WTC11 (cell line): ENCODE data around the gene VWA5B1. TPM values are rescaled to one million over a fixed set of nuclear protein-coding genes. Genes with fewer than 3 reads are reported as not detected.

Experiments used
- ATAC-seq: fragments of 200-7000 bp; cut with Tn5 transposase; 2 replicates; pipeline ENCODE4 v1.10.0; 2021; ENCODE audit warnings: mild to moderate bottlenecking, moderate library complexity
- CTCF ChIA-PET: fragments of 300-600 bp; sonication (Branson Sonifier 250); formaldehyde crosslinking; loops from one replicate; lab custom pipeline; 2021; ENCODE audit warnings: antibody characterized with exemption; lab: Charles Lee
- POLR2A ChIA-PET: fragments of 350-600 bp; sonication (Branson Sonifier 250); formaldehyde crosslinking; loops from one replicate; lab custom pipeline; 2021; ENCODE audit warnings: antibody characterized with exemption; lab: Charles Lee
- DNase-seq: peaks from one replicate; pipeline ENCODE4 v3.0.0; 2021; ENCODE audit warnings: low spot score
- H3K27ac Mint-ChIP-seq: 2 replicates; pipeline ENCODE4 v1.8.0; 2021; ENCODE audit warnings: mixed read lengths
- H3K27me3 Mint-ChIP-seq: 2 replicates; pipeline ENCODE4 v1.8.0; 2021; ENCODE audit warnings: low read depth, mild to moderate bottlenecking, moderate library complexity, mixed read lengths
- H3K36me3 Mint-ChIP-seq: 2 replicates; pipeline ENCODE4 v1.8.0; 2021; ENCODE audit warnings: mixed read lengths
- H3K4me1 Mint-ChIP-seq: 2 replicates; pipeline ENCODE4 v1.8.0; 2022; ENCODE audit warnings: mixed read lengths
- H3K4me3 Mint-ChIP-seq: 2 replicates; pipeline ENCODE4 v1.8.0; 2021; ENCODE audit warnings: mild to moderate bottlenecking, moderate library complexity, mixed read lengths
- H3K9me3 Mint-ChIP-seq: 2 replicates; pipeline ENCODE4 v1.8.0; 2021; ENCODE audit warnings: mixed read lengths
- ATF1 ChIP-seq: sonication (generic); formaldehyde crosslinking; IDR thresholded peaks from 2 replicates; pipeline ENCODE4 v1.8.1; 2023; ENCODE audit warnings: mild to moderate bottlenecking, moderate library complexity, missing genetic modification reagents
- EMX1 ChIP-seq: fragments of 250-450 bp; sonication (Bioruptor Pico); IDR thresholded peaks from 2 replicates; pipeline ENCODE4 v1.8.0; 2021; ENCODE audit warnings: mild to moderate bottlenecking
- FOXP1 ChIP-seq: sonication (generic); formaldehyde crosslinking; IDR thresholded peaks from 2 replicates; pipeline ENCODE4 v1.8.0; 2022; ENCODE audit warnings: missing genetic modification reagents, mild to moderate bottlenecking, moderate library complexity, borderline replicate concordance
- HMGA2 ChIP-seq: fragments of 250-450 bp; sonication (Bioruptor Pico); IDR thresholded peaks from 2 replicates; pipeline ENCODE4 v1.4.0; 2021; ENCODE audit warnings: mild to moderate bottlenecking, moderate library complexity
- NFYB ChIP-seq: sonication (generic); formaldehyde crosslinking; conservative IDR thresholded peaks from 2 replicates; pipeline ENCODE4 v1.8.0; 2022; ENCODE audit warnings: low read depth, missing genetic modification reagents
- OVOL2 ChIP-seq: fragments of 250-450 bp; sonication (Bioruptor Pico); IDR thresholded peaks from 2 replicates; pipeline ENCODE4 v1.9.0; 2021; ENCODE audit warnings: mild to moderate bottlenecking, borderline replicate concordance
- RORB ChIP-seq: fragments of 250-450 bp; sonication (Bioruptor Pico); IDR thresholded peaks from 2 replicates; pipeline ENCODE4 v1.9.0; 2021; ENCODE audit warnings: mild to moderate bottlenecking
- TEAD4 ChIP-seq: sonication (generic); formaldehyde crosslinking; IDR thresholded peaks from 2 replicates; pipeline ENCODE4 v1.8.0; 2022; ENCODE audit warnings: mild to moderate bottlenecking, missing genetic modification reagents
- ZNF317 ChIP-seq: sonication (generic); formaldehyde crosslinking; IDR thresholded peaks from 2 replicates; pipeline ENCODE4 v1.8.1; 2023; ENCODE audit warnings: low read depth, mild to moderate bottlenecking, moderate library complexity, missing genetic modification reagents, borderline replicate concordance
- ZNF423 ChIP-seq: fragments of 250-450 bp; sonication (Bioruptor Pico); IDR thresholded peaks from 2 replicates; pipeline ENCODE4 v2.1.2; 2022; ENCODE audit warnings: mild to moderate bottlenecking, moderate library complexity
- total RNA-seq: library from RNA; stranded (reverse); gene quantifications from 3 replicates; pipeline ENCODE4 v1.2.3, GENCODE V29; 2021
- TF ChIP-seq, protein P1 (sequence below): fragments of 250-450 bp; sonication (Bioruptor Pico); IDR thresholded peaks from 2 replicates; pipeline ENCODE4 v1.9.0; 2021; ENCODE audit warnings: moderate library complexity, mild to moderate bottlenecking, inconsistent platforms, borderline replicate concordance
- TF ChIP-seq, protein P2 (sequence below): sonication (generic); formaldehyde crosslinking; IDR thresholded peaks from 2 replicates; pipeline ENCODE4 v1.8.0; 2022; ENCODE audit warnings: mild to moderate bottlenecking, missing genetic modification reagents
- TF ChIP-seq, protein P3 (sequence below): fragments of 250-450 bp; sonication (Bioruptor Pico); IDR thresholded peaks from 2 replicates; pipeline ENCODE4 v2.1.2; 2022; ENCODE audit warnings: mild to moderate bottlenecking, moderate library complexity
- TF ChIP-seq, protein P4 (sequence below): sonication (generic); formaldehyde crosslinking; IDR thresholded peaks from 2 replicates; pipeline ENCODE4 v1.8.0; 2023; ENCODE audit warnings: missing genetic modification reagents
- TF ChIP-seq, protein P5 (sequence below): sonication (generic); formaldehyde crosslinking; IDR thresholded peaks from 2 replicates; pipeline ENCODE4 v1.8.0; 2022; ENCODE audit warnings: missing genetic modification reagents
- TF ChIP-seq, protein P6 (sequence below): sonication (generic); formaldehyde crosslinking; IDR thresholded peaks from 2 replicates; pipeline ENCODE4 v1.8.1; 2022; ENCODE audit warnings: low read depth, missing genetic modification reagents, borderline replicate concordance
- TF ChIP-seq, protein P7 (sequence below): sonication (generic); formaldehyde crosslinking; IDR thresholded peaks from 2 replicates; pipeline ENCODE4 v1.8.1; 2023; ENCODE audit warnings: mild to moderate bottlenecking, missing genetic modification reagents
- TF ChIP-seq, protein P8 (sequence below): fragments of 250-450 bp; sonication (Bioruptor Pico); IDR thresholded peaks from 2 replicates; pipeline ENCODE4 v1.8.0; 2021; ENCODE audit warnings: mild to moderate bottlenecking

Gene VWA5B1
- total RNA-seq, 1 experiment from 2014 or later: 1.5 TPM

DNA sequence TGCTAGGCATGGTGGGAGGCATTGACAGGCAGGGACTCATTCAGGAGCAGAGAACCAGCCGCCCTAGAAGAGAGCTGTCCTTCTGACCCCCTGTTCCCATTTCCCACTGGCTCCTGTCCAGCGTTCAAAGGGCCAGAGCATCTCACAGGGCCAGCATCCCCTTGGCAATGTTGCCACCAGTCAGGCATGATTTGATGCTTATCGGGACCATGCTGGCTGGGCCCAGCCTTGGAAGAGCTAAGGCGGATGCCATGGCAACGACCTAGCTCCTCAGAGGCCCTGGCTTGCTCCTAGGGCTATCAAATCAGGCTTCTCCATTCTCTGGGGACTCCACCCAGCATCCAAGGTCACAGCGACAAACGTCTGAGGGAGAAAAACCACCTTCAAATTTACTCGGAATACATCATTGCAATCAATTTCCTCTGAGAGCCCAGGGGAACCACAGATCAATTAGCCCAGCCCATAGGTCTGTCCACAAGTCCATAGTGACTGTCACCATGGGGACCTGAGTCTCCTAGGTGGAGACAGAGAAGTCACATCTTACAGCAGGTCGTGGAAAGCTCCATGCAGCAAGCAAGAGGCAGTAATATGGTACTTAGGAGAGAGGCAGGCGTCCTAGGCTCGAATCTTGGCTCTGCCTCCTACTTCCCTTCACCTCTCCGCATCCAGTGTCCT, 14.1 kb upstream of the VWA5B1 start:
- ChIA-PET CTCF (no interaction called here), POLR2A (no interaction called here)
- DNase-seq (no peak), ATAC-seq (no peak)
- Mint-ChIP-seq H3K9me3 (no peaks in the 10 kb centered on the region), H3K27me3 (peaks cover 26% of the 10 kb centered on the region), H3K4me1 (peaks cover 26% of the 10 kb centered on the region), H3K4me3 (no peak overlapping the region), H3K36me3 (no peaks in the 10 kb centered on the region), H3K27ac (no peak overlapping the region)
- TF ChIP-seq, protein P1, sequence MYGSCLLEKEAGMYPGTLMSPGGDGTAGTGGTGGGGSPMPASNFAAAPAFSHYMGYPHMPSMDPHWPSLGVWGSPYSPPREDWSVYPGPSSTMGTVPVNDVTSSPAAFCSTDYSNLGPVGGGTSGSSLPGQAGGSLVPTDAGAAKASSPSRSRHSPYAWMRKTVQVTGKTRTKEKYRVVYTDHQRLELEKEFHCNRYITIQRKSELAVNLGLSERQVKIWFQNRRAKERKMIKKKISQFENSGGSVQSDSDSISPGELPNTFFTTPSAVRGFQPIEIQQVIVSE (CRISPR knock-in tag): no peak
- TF ChIP-seq OVOL2 (CRISPR knock-in tag) (no peak), RORB (no peak), ATF1 (CRISPR knock-in tag) (no peak), HMGA2 (no peak), NFYB (no peak), EMX1 (no peak), FOXP1 (CRISPR knock-in tag) (no peak), TEAD4 (no peak), ZNF317 (CRISPR knock-in tag) (no peak), ZNF423 (no peak)
- TF ChIP-seq, protein P2, sequence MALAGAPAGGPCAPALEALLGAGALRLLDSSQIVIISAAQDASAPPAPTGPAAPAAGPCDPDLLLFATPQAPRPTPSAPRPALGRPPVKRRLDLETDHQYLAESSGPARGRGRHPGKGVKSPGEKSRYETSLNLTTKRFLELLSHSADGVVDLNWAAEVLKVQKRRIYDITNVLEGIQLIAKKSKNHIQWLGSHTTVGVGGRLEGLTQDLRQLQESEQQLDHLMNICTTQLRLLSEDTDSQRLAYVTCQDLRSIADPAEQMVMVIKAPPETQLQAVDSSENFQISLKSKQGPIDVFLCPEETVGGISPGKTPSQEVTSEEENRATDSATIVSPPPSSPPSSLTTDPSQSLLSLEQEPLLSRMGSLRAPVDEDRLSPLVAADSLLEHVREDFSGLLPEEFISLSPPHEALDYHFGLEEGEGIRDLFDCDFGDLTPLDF (CRISPR knock-in tag): no peak
- TF ChIP-seq, protein P3, sequence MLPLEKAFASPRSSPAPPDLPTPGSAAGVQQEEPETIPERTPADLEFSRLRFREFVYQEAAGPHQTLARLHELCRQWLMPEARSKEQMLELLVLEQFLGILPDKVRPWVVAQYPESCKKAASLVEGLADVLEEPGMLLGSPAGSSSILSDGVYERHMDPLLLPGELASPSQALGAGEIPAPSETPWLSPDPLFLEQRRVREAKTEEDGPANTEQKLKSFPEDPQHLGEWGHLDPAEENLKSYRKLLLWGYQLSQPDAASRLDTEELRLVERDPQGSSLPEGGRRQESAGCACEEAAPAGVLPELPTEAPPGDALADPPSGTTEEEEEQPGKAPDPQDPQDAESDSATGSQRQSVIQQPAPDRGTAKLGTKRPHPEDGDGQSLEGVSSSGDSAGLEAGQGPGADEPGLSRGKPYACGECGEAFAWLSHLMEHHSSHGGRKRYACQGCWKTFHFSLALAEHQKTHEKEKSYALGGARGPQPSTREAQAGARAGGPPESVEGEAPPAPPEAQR: no peak
- TF ChIP-seq, protein P4, sequence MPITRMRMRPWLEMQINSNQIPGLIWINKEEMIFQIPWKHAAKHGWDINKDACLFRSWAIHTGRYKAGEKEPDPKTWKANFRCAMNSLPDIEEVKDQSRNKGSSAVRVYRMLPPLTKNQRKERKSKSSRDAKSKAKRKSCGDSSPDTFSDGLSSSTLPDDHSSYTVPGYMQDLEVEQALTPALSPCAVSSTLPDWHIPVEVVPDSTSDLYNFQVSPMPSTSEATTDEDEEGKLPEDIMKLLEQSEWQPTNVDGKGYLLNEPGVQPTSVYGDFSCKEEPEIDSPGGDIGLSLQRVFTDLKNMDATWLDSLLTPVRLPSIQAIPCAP: no peak
- TF ChIP-seq, protein P5, sequence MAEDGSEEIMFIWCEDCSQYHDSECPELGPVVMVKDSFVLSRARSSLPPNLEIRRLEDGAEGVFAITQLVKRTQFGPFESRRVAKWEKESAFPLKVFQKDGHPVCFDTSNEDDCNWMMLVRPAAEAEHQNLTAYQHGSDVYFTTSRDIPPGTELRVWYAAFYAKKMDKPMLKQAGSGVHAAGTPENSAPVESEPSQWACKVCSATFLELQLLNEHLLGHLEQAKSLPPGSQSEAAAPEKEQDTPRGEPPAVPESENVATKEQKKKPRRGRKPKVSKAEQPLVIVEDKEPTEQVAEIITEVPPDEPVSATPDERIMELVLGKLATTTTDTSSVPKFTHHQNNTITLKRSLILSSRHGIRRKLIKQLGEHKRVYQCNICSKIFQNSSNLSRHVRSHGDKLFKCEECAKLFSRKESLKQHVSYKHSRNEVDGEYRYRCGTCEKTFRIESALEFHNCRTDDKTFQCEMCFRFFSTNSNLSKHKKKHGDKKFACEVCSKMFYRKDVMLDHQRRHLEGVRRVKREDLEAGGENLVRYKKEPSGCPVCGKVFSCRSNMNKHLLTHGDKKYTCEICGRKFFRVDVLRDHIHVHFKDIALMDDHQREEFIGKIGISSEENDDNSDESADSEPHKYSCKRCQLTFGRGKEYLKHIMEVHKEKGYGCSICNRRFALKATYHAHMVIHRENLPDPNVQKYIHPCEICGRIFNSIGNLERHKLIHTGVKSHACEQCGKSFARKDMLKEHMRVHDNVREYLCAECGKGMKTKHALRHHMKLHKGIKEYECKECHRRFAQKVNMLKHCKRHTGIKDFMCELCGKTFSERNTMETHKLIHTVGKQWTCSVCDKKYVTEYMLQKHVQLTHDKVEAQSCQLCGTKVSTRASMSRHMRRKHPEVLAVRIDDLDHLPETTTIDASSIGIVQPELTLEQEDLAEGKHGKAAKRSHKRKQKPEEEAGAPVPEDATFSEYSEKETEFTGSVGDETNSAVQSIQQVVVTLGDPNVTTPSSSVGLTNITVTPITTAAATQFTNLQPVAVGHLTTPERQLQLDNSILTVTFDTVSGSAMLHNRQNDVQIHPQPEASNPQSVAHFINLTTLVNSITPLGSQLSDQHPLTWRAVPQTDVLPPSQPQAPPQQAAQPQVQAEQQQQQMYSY (CRISPR knock-in tag): no peak
- TF ChIP-seq, protein P6, sequence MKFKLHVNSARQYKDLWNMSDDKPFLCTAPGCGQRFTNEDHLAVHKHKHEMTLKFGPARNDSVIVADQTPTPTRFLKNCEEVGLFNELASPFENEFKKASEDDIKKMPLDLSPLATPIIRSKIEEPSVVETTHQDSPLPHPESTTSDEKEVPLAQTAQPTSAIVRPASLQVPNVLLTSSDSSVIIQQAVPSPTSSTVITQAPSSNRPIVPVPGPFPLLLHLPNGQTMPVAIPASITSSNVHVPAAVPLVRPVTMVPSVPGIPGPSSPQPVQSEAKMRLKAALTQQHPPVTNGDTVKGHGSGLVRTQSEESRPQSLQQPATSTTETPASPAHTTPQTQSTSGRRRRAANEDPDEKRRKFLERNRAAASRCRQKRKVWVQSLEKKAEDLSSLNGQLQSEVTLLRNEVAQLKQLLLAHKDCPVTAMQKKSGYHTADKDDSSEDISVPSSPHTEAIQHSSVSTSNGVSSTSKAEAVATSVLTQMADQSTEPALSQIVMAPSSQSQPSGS (CRISPR knock-in tag): no peak
- TF ChIP-seq, protein P7, sequence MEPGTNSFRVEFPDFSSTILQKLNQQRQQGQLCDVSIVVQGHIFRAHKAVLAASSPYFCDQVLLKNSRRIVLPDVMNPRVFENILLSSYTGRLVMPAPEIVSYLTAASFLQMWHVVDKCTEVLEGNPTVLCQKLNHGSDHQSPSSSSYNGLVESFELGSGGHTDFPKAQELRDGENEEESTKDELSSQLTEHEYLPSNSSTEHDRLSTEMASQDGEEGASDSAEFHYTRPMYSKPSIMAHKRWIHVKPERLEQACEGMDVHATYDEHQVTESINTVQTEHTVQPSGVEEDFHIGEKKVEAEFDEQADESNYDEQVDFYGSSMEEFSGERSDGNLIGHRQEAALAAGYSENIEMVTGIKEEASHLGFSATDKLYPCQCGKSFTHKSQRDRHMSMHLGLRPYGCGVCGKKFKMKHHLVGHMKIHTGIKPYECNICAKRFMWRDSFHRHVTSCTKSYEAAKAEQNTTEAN: no peak
- TF ChIP-seq, protein P8, sequence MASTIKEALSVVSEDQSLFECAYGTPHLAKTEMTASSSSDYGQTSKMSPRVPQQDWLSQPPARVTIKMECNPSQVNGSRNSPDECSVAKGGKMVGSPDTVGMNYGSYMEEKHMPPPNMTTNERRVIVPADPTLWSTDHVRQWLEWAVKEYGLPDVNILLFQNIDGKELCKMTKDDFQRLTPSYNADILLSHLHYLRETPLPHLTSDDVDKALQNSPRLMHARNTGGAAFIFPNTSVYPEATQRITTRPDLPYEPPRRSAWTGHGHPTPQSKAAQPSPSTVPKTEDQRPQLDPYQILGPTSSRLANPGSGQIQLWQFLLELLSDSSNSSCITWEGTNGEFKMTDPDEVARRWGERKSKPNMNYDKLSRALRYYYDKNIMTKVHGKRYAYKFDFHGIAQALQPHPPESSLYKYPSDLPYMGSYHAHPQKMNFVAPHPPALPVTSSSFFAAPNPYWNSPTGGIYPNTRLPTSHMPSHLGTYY (CRISPR knock-in tag): no peak
